IPS-18c (cell line): ENCODE results near the gene LRRC73.

ENCODE experiments used
- H3K4me3 ChIP-seq: 2 replicates; pipeline ENCODE4 v1.7.0; 2013; ENCODE audit warnings: low read depth, mild to moderate bottlenecking, low read length, moderate library complexity; ENCODE audit not compliant: insufficient read depth
- H3K9me3 ChIP-seq: one replicate; pipeline ENCODE4 v1.6.1; 2013; ENCODE audit warnings: mild to moderate bottlenecking, low read length, moderate library complexity; ENCODE audit not compliant: control insufficient read depth, insufficient read depth

Gene LRRC73

DNA sequence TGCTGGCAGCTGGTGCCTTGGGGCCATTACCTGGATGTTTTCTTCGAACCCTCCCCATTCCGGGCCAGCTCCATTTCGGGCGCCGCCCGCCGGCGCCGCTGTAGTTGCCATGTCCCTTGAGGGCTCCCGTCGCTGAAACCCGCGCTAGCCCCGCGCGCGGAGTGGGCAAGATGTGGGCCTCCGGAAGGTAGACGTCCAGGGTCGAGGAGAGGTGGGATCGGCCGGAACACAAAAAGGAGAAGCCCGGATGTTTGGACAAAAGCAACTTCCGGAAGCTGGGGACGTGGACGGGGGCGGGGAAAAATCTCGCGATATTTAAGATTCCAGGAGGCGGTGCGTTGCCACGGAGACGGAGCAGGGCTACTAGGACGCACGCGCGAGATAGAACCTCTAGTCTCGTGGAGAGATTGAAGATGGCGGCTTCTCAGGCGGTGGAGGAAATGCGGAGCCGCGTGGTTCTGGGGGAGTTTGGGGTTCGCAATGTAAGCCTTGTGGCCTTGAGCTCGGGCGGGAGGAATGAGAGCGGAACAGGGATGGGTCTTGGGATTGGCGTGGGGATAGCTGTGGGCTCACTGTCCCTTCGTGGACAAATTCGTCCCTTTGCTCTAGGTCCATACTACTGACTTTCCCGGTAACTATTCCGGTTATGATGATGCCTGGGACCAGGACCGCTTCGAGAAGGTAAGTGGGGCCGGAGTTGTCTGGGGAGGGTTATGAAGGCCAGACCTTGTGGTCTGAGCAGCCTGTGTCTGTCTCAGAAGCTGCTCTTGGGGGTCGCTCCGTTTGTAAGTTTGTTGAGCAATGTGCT is 6.8 kb upstream of the LRRC73 start, which contains the start of the genes POLR1C and YIPF3:
Gene POLR1C, plus strand, starts transcription at position 393 of the 808 bp plus-strand sequence. Its CDS starts 21 bp downstream, at position 414.
Gene YIPF3, minus strand, starts transcription at position 230 of the 808 bp plus-strand sequence. Its CDS starts 119 bp downstream, at position 111.
- Histone ChIP-seq H3K9me3 (no peaks in the 10 kb centered on the region), H3K4me3 (peak within 1 kb of the TSS; percentile 93)

DNA sequence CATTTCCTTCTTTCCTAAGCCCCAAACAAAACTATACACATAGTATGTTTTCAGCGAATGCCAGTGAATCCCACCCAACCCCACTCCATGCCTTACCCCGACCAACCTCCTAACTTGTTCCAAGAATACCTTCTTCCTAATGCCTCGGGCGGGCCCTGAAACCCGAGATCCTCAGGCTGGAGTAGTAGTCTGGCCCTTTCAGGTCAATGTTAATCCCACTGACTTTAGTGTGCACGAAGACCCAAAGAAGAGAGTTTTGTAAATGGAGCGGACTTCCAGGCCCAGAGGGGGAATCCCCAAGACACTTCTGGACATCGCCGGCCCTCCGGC is 6.2 kb upstream of the LRRC73 start:
- peak overlapping the region; percentile 93 for H3K4me3 ChIP-seq
- H3K9me3 ChIP-seq = no peaks in the 10 kb centered on the region

DNA sequence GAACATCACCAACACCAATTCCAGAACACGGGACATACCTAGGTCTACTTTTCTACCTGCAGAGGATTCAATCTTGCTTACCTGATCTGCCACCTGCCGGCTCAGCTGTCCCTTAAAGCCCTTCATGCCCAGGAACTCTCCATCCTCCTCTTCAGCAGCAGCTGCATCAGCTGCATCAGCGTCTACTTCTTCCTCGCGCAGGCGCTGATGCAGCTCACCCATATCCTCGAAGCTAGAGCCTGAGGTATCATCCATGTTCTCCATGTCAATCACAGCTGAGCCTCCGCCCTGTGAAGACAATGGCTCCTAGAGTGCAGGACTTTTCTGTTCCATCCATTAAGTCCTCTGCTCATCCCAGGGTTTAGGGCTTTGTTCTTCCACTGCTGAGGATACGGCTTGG is 5.7 kb upstream of the LRRC73 start:
- H3K9me3 ChIP-seq = no peaks in the 10 kb centered on the region
- peak overlapping the region; percentile 93 for H3K4me3 ChIP-seq

DNA sequence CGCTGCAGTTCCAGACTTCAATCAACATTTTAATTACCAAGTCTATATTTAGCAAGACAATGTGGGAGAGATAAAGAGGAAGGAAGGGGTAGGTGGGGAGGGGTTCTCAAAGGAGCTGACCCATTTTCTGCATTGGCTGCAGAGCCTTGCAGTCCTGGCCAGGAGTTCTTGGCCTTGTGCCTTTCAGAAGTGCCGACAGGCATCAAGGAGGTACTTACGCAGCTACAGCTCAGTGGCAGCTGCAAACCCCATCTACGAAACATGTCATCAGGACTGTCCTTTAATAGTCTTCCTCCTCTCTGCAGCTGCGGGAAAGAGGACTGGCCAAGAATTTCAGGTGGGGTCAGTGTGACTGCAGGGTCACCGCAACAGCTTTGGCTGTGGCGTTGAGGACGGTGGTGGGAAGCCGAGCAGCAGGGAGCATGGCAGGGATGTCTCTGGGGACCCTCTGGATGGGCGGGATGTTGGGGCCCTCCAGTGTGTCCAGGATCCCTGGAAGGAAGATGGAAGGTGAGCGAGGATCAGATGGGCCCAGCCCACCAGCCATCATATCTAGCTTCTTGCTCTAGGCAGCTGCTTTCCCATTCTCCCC is 1.8 kb upstream of the LRRC73 start:
- Histone ChIP-seq H3K9me3 (no peaks in the 10 kb centered on the region), H3K4me3 (no peak overlapping the region)

DNA sequence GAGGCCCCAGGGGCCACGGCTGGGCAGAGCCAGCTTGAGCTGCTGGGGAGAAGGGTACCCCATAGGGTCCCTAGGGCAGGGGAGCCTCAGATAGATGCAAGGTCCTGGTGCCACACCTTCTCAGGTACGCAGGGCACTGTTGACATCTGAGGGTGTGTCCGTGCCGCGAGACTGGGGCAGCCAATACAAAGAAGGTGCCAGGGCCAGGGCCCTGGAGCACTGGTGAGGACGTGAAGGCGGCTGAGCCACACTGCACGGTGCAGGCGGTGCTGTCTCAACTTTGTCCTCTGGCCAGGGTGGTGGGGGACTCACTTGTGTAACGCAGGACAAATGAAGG is 649 bp upstream of the LRRC73 start:
- Histone ChIP-seq H3K9me3 (no peaks in the 10 kb centered on the region), H3K4me3 (peak overlapping the region; percentile 71)

DNA sequence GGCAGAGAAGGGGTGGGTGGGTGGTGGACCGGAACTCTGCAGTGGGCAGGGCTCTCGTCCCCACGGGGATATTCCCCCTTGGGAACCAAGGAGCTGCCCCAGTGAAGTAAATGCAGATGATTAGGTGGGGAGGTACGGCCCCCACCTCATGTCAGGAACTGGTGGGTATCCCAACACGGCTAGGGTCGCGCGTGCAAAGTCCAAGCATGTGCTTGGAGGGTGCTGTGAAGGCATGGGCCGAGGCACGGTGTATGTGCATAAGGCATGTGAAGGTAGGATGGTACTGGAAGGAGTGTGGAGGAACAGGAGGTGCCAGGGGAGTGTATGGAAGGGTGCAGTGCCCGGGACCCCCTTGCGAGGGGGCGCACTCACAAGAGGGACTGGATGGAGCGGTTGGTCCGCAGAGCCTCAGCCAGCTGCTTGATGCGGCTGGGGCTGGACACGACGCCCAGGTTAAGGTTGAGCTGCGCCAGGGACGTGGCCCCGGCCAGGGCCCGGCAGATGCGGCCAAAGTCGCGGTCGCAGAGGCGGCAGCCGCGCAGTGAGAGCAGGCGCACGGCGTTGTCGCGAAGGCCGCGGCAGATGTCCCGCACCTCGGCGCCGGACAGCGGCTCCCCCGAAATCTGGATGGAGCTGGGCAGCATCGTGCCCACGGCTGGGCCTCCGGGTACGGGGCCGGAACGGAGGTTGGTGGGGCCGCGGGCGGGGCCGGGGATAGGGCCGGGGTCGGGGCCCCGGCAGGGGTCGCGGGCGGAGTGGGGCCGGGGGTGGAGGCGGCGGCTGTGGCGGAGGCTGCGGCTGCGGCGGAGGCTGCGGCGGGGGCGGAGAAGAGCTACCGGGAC is 783 bp downstream of the LRRC73 start:
- H3K9me3 ChIP-seq = no peaks in the 10 kb centered on the region
- H3K4me3 ChIP-seq = peak overlapping the region; percentile 71

DNA sequence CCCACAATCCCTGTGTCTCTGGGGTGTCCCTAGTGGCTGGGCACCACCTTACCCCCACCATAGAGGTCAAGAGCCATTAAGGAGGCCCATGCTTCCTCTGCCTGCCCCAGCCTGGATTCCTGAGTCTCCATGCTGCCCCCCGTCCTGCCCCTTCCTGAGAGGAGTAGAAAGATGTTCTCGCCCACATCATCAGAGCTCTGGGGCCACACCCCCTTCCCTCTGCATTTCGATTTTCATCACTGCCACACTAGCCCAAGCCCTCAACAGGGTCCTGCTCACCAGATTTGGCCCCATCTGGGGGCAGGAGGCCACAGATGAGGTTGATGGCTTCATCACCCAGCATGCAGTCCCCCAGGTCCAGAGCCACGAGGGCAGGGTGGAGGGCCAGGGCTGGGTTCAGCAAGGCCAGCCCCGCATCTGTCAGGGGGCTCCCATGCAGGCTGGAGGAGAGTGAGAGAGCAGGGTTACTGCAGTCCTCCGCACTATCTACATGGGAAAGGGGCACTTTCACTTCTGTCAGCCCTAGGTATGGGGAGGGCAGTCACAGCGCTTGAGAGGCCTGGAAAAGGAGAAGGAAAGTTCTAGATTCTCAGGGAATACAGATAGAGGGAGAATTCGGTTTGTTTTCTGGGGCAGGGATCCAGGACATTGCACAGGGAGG is 1.5 kb downstream of the LRRC73 start:
- Histone ChIP-seq H3K4me3 (peak overlapping the region; percentile 71; the same call in 1 of the 2 replicates), H3K9me3 (no peaks in the 10 kb centered on the region)

DNA sequence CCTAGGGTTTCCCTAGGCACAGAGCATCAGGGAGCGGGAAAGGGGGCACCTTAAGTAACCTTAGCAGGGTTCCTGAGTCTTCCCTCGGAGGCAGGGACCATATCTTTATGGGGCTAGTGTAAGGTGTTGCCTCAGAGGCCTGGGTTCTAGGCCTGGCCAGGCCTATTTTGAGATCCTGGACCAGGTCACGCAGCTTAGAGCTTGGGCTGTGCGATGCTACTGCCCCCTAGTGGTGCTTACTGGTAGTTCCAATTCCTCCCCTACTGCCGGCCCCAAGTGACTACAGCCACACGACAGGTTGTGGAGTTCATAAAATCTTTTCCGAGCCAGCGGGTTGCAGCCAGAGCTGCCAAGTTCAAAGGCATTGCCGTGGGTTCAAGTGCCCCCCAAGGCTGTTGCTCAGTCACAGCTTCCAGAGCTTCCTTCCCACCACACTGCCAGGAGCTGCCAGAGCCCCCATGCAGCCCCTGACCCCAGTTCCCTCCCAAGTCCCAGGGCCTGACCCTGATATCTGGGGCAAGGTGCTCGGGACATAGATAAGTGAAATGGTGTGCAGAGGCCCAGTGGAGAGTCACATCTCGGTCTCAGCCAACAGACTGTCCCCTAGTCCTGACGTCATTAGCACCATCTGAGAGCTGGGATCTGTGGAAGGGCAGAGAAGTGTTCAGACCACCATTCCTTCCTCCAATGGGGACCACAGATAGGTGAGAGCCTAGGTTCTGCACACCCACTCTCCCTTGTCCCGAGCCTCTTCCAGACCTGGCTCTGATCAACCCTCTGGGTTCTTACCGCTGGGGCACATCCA is 3.3 kb downstream of the LRRC73 start:
- Histone ChIP-seq H3K4me3 (no peak overlapping the region), H3K9me3 (no peaks in the 10 kb centered on the region)

DNA sequence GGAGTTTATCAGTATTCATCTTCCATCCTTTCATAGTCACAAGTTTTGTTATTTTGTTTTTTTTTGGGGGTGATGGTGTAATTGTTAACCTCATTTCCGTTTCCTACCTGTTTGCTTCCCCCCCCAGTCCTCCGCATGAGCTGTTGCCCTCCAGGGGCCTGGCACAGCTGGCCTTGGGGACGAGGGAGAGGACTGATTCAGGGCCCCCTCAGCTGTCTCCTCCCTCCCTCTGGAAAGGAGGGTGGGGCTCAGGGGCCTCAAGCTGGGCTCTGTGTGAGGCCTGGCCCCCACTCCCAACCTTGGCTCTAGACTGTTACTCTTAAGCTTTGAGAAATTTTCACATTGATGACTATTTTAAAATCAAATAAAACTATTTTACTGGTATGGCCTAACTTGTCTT is 4.0 kb downstream of the LRRC73 start:
- H3K9me3 ChIP-seq = no peaks in the 10 kb centered on the region
- no peak overlapping the region for H3K4me3 ChIP-seq

DNA sequence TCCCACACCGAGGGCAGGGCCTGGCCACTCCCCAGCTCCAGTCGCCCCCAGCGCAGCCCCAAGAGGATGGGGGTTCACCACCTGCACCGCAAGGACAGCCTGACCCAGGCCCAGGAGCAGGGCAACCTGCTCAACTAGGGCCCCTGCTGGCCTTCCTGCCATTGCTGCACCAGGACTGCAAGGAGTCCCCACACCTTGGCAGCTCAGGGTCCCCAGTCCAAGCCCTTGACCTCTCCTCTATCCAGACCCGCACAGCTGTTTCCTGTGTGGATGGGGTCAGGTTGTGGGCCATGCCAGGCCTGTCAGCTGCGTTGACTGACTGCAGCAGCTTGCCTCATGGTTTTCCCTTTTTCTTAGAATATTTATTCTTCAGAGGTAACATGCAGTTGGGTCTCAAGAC is 4.4 kb downstream of the LRRC73 start:
- no peak overlapping the region for H3K4me3 ChIP-seq
- H3K9me3 ChIP-seq = no peaks in the 10 kb centered on the region

DNA sequence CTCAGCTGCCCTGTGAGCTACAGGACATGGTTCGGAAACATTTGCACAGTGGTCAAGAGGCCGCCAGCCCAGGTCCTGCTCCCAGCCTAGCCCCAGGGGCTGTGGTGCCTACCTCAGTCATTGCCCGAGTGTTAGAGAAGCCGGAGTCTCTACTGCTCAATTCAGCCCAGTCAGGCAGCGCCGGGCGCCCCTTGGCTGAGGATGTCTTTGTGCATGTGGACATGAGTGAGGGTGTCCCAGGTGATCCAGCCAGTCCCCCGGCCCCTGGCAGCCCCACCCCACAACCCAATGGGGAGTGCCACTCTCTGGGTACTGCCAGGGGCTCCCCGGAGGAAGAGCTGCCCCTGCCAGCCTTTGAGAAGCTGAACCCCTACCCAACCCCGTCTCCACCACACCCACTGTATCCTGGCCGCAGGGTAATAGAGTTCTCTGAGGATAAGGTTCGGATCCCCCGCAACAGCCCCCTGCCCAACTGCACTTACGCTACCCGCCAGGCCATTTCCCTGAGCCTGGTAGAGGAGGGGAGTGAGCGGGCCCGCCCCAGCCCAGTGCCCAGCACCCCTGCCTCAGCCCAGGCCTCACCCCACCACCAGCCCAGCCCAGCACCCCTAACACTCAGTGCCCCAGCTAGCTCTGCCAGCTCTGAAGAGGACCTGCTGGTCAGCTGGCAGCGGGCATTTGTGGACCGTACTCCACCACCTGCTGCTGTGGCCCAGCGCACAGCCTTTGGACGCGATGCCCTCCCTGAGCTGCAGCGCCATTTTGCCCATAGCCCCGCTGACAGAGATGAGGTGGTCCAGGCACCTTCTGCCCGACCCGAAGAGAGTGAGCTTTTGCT is 5.2 kb downstream of the LRRC73 start:
- Histone ChIP-seq H3K4me3 (no peak overlapping the region), H3K9me3 (no peaks in the 10 kb centered on the region)

DNA sequence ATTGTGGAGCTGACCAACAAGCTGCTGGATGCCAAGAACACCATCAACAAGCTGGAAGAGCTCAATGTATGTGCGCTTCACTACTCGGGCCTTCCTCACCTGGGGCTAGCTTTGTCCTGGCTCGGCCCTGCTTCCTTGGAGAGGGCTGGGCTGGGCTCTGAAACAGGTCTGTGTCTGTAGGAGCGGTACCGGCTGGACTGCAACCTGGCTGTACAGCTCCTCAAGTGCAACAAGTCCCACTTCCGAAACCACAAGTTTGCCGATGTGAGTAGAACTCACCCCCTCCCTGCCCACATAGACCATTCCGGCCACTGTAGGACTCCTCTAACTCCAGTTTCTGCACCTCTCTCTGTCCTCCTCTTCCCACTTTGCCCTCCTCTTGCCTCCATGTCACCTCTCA is 6.7 kb downstream of the LRRC73 start:
- H3K4me3 ChIP-seq = no peak overlapping the region
- no peaks in the 10 kb centered on the region for H3K9me3 ChIP-seq

DNA sequence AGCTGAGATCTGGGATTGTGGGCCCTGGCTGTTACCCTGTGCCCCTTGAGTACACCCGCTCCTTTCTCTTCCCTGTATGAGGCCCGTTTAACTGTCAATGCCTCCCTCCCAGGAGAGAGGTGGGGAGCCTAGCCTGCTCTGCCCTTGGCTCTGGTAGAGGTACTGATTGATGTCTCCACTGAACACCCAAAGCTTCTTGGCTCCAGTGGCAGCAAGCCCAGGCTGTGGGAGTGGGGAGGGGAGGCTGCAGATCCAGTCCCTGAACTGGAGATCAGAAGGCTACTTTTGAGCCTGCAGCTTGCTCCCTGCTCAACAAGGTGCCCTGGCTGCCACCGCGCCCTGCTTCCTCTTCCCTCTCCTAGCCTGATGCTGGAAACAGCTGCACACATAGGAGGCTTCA is 7.5 kb downstream of the LRRC73 start:
- Histone ChIP-seq H3K4me3 (no peak overlapping the region), H3K9me3 (no peaks in the 10 kb centered on the region)

DNA sequence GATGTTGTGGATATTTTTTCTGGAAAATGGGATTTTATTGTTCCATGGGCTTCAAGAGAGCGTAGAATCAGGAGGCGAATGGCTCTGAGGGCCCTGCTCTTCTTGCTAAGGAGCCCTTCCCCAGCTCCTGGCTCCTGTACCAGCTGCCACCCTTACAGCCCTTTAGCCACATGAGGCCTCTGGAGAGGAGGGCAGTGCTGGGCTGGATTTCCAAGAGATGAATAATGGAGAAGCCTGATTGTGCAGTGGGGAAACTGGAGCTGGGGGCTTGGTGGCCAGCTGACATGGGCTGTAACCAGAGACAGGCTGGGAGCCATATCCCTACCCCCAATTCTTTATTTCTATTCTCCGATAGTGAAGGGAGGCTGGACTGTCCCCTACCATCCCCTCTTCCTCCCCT is 9.2 kb downstream of the LRRC73 start:
- Histone ChIP-seq H3K9me3 (no peaks in the 10 kb centered on the region), H3K4me3 (no peak overlapping the region)

DNA sequence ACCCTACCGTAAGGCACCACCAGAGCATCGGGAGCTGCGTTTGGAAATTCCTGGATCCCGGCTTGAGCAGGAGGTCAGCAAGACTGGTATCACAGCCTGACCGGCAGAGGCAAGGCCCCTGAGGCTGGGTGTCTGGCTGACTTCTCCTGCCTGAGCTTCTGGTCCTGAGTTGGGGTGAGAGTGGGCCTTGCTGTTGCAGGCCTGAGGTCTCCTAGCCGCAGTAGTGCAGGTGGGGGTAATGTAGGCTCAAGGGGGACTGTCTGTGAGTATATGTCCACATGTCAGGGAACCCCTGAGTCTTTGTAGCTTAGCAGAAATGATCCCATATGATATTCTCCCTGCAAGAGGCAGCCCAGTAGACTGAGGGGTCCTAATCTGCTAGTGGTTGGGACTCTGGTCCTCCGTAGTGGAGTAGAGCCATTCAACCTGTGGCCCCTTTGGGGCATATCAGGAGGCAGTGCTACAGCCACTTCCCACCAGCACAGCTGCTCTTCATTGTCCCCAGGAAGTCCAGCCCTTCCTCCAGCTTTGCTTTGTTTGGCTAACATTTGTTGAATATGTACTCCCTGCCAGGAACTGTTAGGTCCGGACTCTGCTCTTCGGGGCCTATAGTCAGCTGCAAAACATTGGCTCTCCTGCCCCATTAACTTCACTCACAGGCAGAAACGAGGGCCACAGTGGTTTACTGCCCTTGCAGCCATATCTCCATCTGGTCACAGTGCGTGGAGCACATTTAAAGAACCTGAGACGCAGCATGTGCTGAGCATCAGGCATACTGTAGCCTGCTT is 10.9 kb downstream of the LRRC73 start:
- no peaks in the 10 kb centered on the region for H3K9me3 ChIP-seq
- H3K4me3 ChIP-seq = no peak overlapping the region
